K562 (cell line): ENCODE data around the gene PLEKHA6. TPM values are rescaled to one million over a fixed set of nuclear protein-coding genes. Genes with fewer than 3 reads are reported as not detected.

ENCODE experiments used
- ATAC-seq: fragments of 200-7000 bp; cut with Tn5 transposase; 3 replicates; pipeline ENCODE4 v1.9.1; 2020; ENCODE audit warnings: moderate library complexity
- BruUV-seq: library from RNA; stranded (reverse); fragments of 400-500 nt; replicated peaks from 2 replicates; lab custom pipeline; 2021; lab: Mats Ljungman, UMichigan
- CTCF ChIA-PET: fragments of 300-600 bp; formaldehyde crosslinking; extraction: SDS; loops from one replicate; lab custom pipeline; 2021; ENCODE audit warnings: low intra/inter-chr PET ratio; lab: Yijun Ruan, JAX
- POLR2A ChIA-PET: fragments of 300-600, 350-650 bp; sonication (Branson Sonifier 250); formaldehyde crosslinking; extraction: SDS; loops from one replicate; lab custom pipeline; 2021; ENCODE audit warnings: antibody characterized with exemption, inconsistent platforms; lab: Yijun Ruan, JAX
- DNase-seq, 4 experiments: peaks; one replicate each; pipeline versions ENCODE4 v3.0.0 to v3.0.0-alpha.2; 2011 to 2018; ENCODE audit warnings: low spot score in 3 of 4, mixed read lengths in 3 of 4; ENCODE audit errors: extremely low read depth in 1 of 4
- FAIRE-seq: peaks from 2 replicates; lab custom pipeline; 2011; peaks lifted over from hg19 to GRCh38; lab: Jason Lieb, UNC
- H2AFZ ChIP-seq: 2 replicates; pipeline ENCODE4 v1.6.0; 2011; ENCODE audit warnings: low read depth, low read length, control low read depth, inconsistent platforms
- H3K27ac ChIP-seq: fragments of 200-600 bp; 3 replicates; pipeline ENCODE4 v1.8.0; 2011; ENCODE audit warnings: low read depth, mild to moderate bottlenecking, control low read depth, inconsistent platforms, low read length, moderate library complexity, mixed read lengths; ENCODE audit errors: extremely low read depth
- H3K27me3 ChIP-seq, 2 experiments: fragments of 300-600 bp in 1 of 2; 2 replicates in 1 of 2; 3 replicates in 1 of 2; pipeline versions ENCODE4 v1.6.0 to v1.8.0; 2011; ENCODE audit warnings: inconsistent platforms in 2 of 2, low read length in 2 of 2, mild to moderate bottlenecking in 1 of 2, mixed read lengths in 1 of 2, moderate library complexity in 1 of 2; ENCODE audit not compliant: control insufficient read depth in 2 of 2, insufficient read depth in 2 of 2
- H3K36me3 ChIP-seq: fragments of 300-600 bp; 3 replicates; pipeline ENCODE4 v1.8.0; 2011; ENCODE audit warnings: mild to moderate bottlenecking, low read length, inconsistent platforms; ENCODE audit not compliant: control insufficient read depth, insufficient read depth
- H3K4me1 ChIP-seq, 2 experiments: fragments of 200-600 bp in 1 of 2; replicated peaks in 1 of 2; 2 replicates in 1 of 2; 3 replicates in 1 of 2; pipeline versions ENCODE4 v1.5.1 to v1.8.0; 2011; ENCODE audit warnings: inconsistent platforms in 2 of 2, low read length in 2 of 2, mild to moderate bottlenecking in 1 of 2, mixed read lengths in 1 of 2, moderate library complexity in 1 of 2; ENCODE audit not compliant: control insufficient read depth in 2 of 2, insufficient read depth in 2 of 2
- H3K4me2 ChIP-seq: 2 replicates; pipeline ENCODE4 v1.6.1; 2011; ENCODE audit warnings: low read length, control low read depth, inconsistent platforms, mixed read lengths; ENCODE audit not compliant: insufficient read depth
- H3K4me3 ChIP-seq: fragments of 200-600 bp; sonication (generic), shearing (Covaris generic); 2 replicates; pipeline ENCODE4 v1.5.1; 2016; ENCODE audit warnings: control low read depth, inconsistent platforms
- H3K79me2 ChIP-seq: fragments of 200-600 bp; 3 replicates; pipeline ENCODE4 v1.8.0; 2011; ENCODE audit warnings: low read length, inconsistent platforms; ENCODE audit not compliant: control insufficient read depth, insufficient read depth
- H3K9ac ChIP-seq, 2 experiments: 2 replicates each; pipeline versions ENCODE4 v1.6.0 to v1.6.1; 2011; ENCODE audit warnings: low read depth in 2 of 2, low read length in 2 of 2, control low read depth in 1 of 2, inconsistent platforms in 1 of 2, mild to moderate bottlenecking in 1 of 2, mixed read lengths in 1 of 2; ENCODE audit not compliant: insufficient read depth in 1 of 2
- H3K9me1 ChIP-seq: one replicate; pipeline ENCODE4 v1.6.0; 2011; ENCODE audit warnings: inconsistent platforms, mild to moderate bottlenecking, low read length, moderate library complexity; ENCODE audit not compliant: control insufficient read depth, insufficient read depth
- H3K9me3 ChIP-seq: replicated peaks from 2 replicates; pipeline ENCODE4 v1.5.1; 2011; ENCODE audit warnings: low read depth, low read length, inconsistent platforms; ENCODE audit not compliant: control insufficient read depth, insufficient read depth
- H4K20me1 ChIP-seq: replicated peaks from 2 replicates; pipeline ENCODE4 v1.6.1; 2011; ENCODE audit warnings: low read length, inconsistent platforms, mixed read lengths; ENCODE audit not compliant: control insufficient read depth, insufficient read depth
- ATF1 ChIP-seq, 2 experiments: fragments of 450-650 bp in 1 of 2; IDR thresholded peaks; 2 replicates each; pipeline ENCODE4 v1.6.1; 2016; ENCODE audit warnings: missing compliant biosample characterization in 1 of 2, missing genetic modification characterization in 1 of 2
- ELF1 ChIP-seq: fragments of 200-800 bp; sonication (Bioruptor generic); IDR thresholded peaks from 2 replicates; pipeline ENCODE4 v1.6.1; 2016; ENCODE audit warnings: missing genetic modification characterization, missing compliant biosample characterization
- KLF16 ChIP-seq: IDR thresholded peaks from 2 replicates; pipeline ENCODE4 v1.6.1; 2016; ENCODE audit warnings: antibody characterized with exemption
- PPARD ChIP-seq: fragments of 250-450 bp; sonication (Bioruptor Pico); IDR thresholded peaks from 2 replicates; pipeline ENCODE4 v1.8.0; 2022; ENCODE audit warnings: inconsistent platforms, mild to moderate bottlenecking, moderate library complexity
- SIX5 ChIP-seq, 2 experiments: IDR thresholded peaks; 2 replicates each; pipeline ENCODE4 v1.6.1; 2011; ENCODE audit warnings: low read length in 2 of 2, borderline replicate concordance in 1 of 2, low read depth in 1 of 2, mild to moderate bottlenecking in 1 of 2, moderate library complexity in 1 of 2; ENCODE audit not compliant: insufficient read depth in 1 of 2
- ZKSCAN3 ChIP-seq: fragments of 250-450 bp; sonication (Bioruptor Pico); IDR thresholded peaks from 2 replicates; pipeline ENCODE4 v1.4.0; 2020
- ZNF780A ChIP-seq: fragments of 250-450 bp; sonication (Bioruptor Pico); IDR thresholded peaks from 2 replicates; pipeline ENCODE4 v1.5.0; 2021; ENCODE audit warnings: mild to moderate bottlenecking
- WGBS: fragments of 100-300 bp; shearing (Covaris generic); methylation state at CpG from one replicate; pipeline ENCODE4 v1.1.6; 2016; ENCODE audit warnings: low coverage, mixed read lengths; ENCODE audit not compliant: insufficient coverage; ENCODE audit errors: missing lambda C conversion rate; 5-methylcytosine and 5-hydroxymethylcytosine counted together
- in situ Hi-C: fragments of 300-500 bp; cut with MboI; formaldehyde crosslinking; loops from 4 replicates; pipeline ENCODE4 v1.15.0; 2018; ENCODE audit warnings: inconsistent platforms, mixed read lengths
- intact Hi-C: fragments of 100-400 bp; cut with micrococcal nuclease; formaldehyde crosslinking; loops from 2 replicates; pipeline ENCODE4 v1.14.2; 2022
- polyA plus RNA-seq, 8 experiments: library from polyadenylated mRNA; depleted of rRNA in 4 of 8; stranded (reverse) in 5 of 8; unstranded in 3 of 8; fragments of >200 nt; fragmentation: Nextera tagmentation in 2 of 8; fragmentation: Illumina TruSeq in 1 of 8; extraction: Ambion mirVana in 2 of 8; extraction: Trizol in 1 of 8; gene quantifications; 2 replicates each; pipeline versions ENCODE4 v1.2.1 to v1.2.3, GENCODE V29; 2011 to 2014; ENCODE audit warnings: inconsistent platforms in 1 of 8, missing spikeins in 1 of 8
- total RNA-seq, 7 experiments: library from RNA; depleted of rRNA in 6 of 7; stranded (reverse); fragments of >200 nt in 6 of 7; fragmentation: Illumina TruSeq in 2 of 7; extraction: Trizol in 2 of 7; gene quantifications; 2 replicates each; pipeline versions ENCODE4 v1.2.1 to v1.2.3, GENCODE V29; 2011 to 2021; ENCODE audit warnings: low replicate concordance in 1 of 7
- TF ChIP-seq, protein P1 (sequence below): fragments of 250-450 bp; sonication (Bioruptor Pico); IDR thresholded peaks from 2 replicates; pipeline ENCODE4 v1.4.0; 2020; ENCODE audit warnings: mild to moderate bottlenecking

Gene PLEKHA6
- total and polyA plus RNA-seq, 9 of the 15 experiments (the other 6 are each of a cell fraction or from before 2014, with no cell fraction given) = under 0.01 to 0.33 (median 0.01) TPM; not detected in 4

DNA sequence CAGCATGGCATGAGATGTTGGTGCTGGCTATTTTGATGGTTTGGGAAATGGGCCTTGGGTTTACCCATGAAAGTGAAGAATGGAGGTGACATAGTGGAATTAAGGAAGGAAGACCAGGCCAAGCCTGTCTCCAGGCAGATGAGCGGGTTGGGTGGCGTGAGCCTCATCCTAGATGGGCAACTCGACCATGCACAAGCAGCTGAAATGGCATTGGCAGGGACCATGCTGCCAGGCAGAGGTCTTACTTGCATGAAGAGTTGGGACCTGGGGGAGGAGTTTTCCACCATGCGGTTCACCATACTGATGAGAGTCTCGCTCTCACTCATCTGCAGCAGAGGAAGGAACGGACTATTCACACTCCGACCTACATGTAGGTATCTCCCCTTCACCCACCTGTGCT is 108.4 kb downstream of the PLEKHA6 start:
- intact Hi-C loops = no loop called here
- no peak overlapping the region for H3K4me2 ChIP-seq
- no peaks in the 10 kb centered on the region for H3K4me1 ChIP-seq
- in situ Hi-C loops = no loop called here
- DNase-seq (no peak), ATAC-seq (no peak), FAIRE-seq (no peak)
- no TSS peak for BruUV-seq
- no peaks in the 10 kb centered on the region for H3K9me1 ChIP-seq
- ChIA-PET CTCF (no interaction called here), POLR2A (no interaction called here)
- no peak overlapping the region for H3K4me3 ChIP-seq
- WGBS = 0% methylated on average over 7 of the region's 7 CpGs
- TF ChIP-seq ZKSCAN3 (CRISPR knock-in tag) (no peak), PPARD (no peak), SIX5 (IDR thresholded peaks at IDR 0.05; ENCODE audit: borderline replicate concordance in 1 of 2, insufficient read depth in 1 of 2, low read depth in 1 of 2, low read length in 2 of 2) (no peak), KLF16 (no peak), ELF1 (no peak), ATF1 (CRISPR knock-in tag; IDR thresholded peaks at IDR 0.05) (no peak), ATF1 (tag; IDR thresholded peaks at IDR 0.05) (no peak), ZNF780A (CRISPR knock-in tag) (no peak)
- TF ChIP-seq, protein P1, sequence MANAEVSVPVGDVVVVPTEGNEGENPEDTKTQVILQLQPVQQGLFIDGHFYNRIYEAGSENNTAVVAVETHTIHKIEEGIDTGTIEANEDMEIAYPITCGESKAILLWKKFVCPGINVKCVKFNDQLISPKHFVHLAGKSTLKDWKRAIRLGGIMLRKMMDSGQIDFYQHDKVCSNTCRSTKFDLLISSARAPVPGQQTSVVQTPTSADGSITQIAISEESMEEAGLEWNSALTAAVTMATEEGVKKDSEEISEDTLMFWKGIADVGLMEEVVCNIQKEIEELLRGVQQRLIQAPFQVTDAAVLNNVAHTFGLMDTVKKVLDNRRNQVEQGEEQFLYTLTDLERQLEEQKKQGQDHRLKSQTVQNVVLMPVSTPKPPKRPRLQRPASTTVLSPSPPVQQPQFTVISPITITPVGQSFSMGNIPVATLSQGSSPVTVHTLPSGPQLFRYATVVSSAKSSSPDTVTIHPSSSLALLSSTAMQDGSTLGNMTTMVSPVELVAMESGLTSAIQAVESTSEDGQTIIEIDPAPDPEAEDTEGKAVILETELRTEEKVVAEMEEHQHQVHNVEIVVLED (CRISPR knock-in tag) = no peak
- no peaks in the 10 kb centered on the region for H3K9me3 ChIP-seq
- H3K27ac ChIP-seq = no peak overlapping the region
- no peaks in the 10 kb centered on the region for H3K79me2 ChIP-seq
- no peaks in the 10 kb centered on the region for H3K36me3 ChIP-seq
- peaks cover 50 to 85% of the 10 kb centered on the region in 2 experiments for H3K27me3 ChIP-seq
- no peak overlapping the region for H3K9ac ChIP-seq
- no peak overlapping the region for H2AFZ ChIP-seq
- peaks cover 16% of the 10 kb centered on the region; the same call in 1 of the 2 replicates for H4K20me1 ChIP-seq
